NCI-H526 treated with DMSO at 0.1 percent for 48 hours (cell line): ENCODE results near the gene ZDHHC6.
"Not testable (repeated sequence)": the region's sequence is repeated elsewhere in the genome, so short reads cannot be mapped to it uniquely, and the experiment has no call there.

Source experiments
- DNase-seq: peaks from one replicate; lab custom pipeline; 2025; lab: John Stamatoyannopoulos, UW

Gene ZDHHC6

GRCh38 chr10:112446855-112447619 is at the start of gene ZDHHC6, which contains the start of gene VTI1A:
Gene ZDHHC6 (minus strand): TSS chr10:112446914. CDS start chr10:112445436, 1,478 bp downstream.
Gene VTI1A (plus strand): TSS chr10:112447215. CDS start chr10:112447374, 159 bp downstream.
- peak; percentile 60 for DNase-seq

GRCh38 chr10:112492736-112493135 is 46.0 kb upstream of the ZDHHC6 start:
- no peak for DNase-seq

GRCh38 chr10:112491144-112491543 is 44.4 kb upstream of the ZDHHC6 start:
- DNase-seq = no peak

GRCh38 chr10:112490545-112490944 is 43.8 kb upstream of the ZDHHC6 start:
- no peak for DNase-seq

GRCh38 chr10:112487964-112488363 is 41.2 kb upstream of the ZDHHC6 start:
- DNase-seq = no peak

- no peak for DNase-seq
Measured at GRCh38 chr10:112484399-112484798, 37.7 kb upstream of the ZDHHC6 start.

GRCh38 chr10:112481602-112482001 is 34.9 kb upstream of the ZDHHC6 start:
- no peak for DNase-seq

GRCh38 chr10:112475575-112476218 is 29.0 kb upstream of the ZDHHC6 start:
- DNase-seq = peak; percentile 65

- peak; percentile 44 for DNase-seq
Measured at GRCh38 chr10:112471878-112472487, 25.3 kb upstream of the ZDHHC6 start.

GRCh38 chr10:112467541-112468075 is 20.9 kb upstream of the ZDHHC6 start:
- DNase-seq = no peak

GRCh38 chr10:112466802-112467201 is 20.1 kb upstream of the ZDHHC6 start:
- DNase-seq = no peak

GRCh38 chr10:112465299-112465883 is 18.7 kb upstream of the ZDHHC6 start:
- DNase-seq = no peak

GRCh38 chr10:112464074-112464473 is 17.4 kb upstream of the ZDHHC6 start:
- not testable (repeated sequence) for DNase-seq

GRCh38 chr10:112461029-112461887 is 14.5 kb upstream of the ZDHHC6 start:
- DNase-seq = no peak

GRCh38 chr10:112460366-112460765 is 13.7 kb upstream of the ZDHHC6 start:
- DNase-seq = no peak

- DNase-seq = no peak
Measured at GRCh38 chr10:112456533-112456932, 9.8 kb upstream of the ZDHHC6 start.

- DNase-seq = no peak
Measured at GRCh38 chr10:112454910-112455779, 8.4 kb upstream of the ZDHHC6 start.

- no peak for DNase-seq
Measured at GRCh38 chr10:112448888-112449287, 2.2 kb upstream of the ZDHHC6 start.

GRCh38 chr10:112447620-112447928 is 860 bp upstream of the ZDHHC6 start:
- DNase-seq = no peak

GRCh38 chr10:112446055-112446854 is 459 bp downstream of the ZDHHC6 start:
- no peak for DNase-seq
